ENCODE measurements around the gene CEP162. TPM values are rescaled to one million over a fixed set of nuclear protein-coding genes. Genes with fewer than 3 reads are reported as not detected.

CEP162 gene, protein sequence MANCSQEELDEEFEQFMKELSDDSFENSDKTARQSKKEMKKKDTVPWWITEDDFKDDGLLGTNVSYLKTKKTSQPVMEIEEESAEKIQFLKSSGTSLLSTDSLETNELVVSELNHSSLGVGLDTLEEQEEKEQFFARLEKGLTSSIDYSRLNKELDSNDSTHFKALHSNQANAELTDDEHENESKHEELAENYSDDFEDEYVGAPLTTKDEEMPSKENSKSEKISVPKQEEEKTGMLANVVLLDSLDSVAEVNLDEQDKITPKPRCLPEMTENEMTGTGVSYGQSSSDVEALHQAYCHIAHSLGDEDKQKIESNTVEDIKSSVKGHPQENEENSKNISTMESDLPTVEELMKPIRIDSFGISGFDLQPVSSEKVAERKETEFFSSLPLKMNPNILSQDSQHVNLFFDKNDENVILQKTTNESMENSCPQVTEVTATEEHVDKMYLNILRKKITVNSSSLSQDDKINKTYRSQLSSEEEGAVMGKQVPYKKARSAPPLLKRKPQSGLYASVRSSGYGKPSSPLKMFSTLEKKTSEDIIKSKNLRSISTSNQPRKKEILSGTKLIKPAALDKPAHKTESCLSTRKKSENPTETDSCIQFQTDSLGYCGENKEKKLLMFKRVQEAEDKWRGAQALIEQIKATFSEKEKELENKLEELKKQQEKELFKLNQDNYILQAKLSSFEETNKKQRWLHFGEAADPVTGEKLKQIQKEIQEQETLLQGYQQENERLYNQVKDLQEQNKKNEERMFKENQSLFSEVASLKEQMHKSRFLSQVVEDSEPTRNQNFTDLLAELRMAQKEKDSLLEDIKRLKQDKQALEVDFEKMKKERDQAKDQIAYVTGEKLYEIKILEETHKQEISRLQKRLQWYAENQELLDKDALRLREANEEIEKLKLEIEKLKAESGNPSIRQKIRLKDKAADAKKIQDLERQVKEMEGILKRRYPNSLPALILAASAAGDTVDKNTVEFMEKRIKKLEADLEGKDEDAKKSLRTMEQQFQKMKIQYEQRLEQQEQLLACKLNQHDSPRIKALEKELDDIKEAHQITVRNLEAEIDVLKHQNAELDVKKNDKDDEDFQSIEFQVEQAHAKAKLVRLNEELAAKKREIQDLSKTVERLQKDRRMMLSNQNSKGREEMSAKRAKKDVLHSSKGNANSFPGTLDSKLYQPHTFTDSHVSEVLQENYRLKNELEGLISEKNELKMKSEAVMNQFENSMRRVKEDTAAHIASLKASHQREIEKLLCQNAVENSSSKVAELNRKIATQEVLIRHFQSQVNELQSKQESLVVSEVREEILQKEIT (N-terminal part only)
- total RNA-seq = 10 to 100 TPM; 11.2 to 14.6 (median 12.0) TPM
- 22.2 TPM for total RNA-seq (2013)

GRCh38 chr6:84227434-84228197, at the start of gene CEP162:
CEP162 (minus strand) TSS chr6:84227643; CDS start chr6:84226393, 1,250 bp downstream.
- Histone ChIP-seq H3K27ac (ENCODE audit: low read length) (peak within 1 kb of the TSS; percentile 45), H3K4me3 (ENCODE audit: low read length) (peak within 1 kb of the TSS; percentile 86), H3K36me3 (ENCODE audit: control insufficient read depth, insufficient read depth, low read length) (no peaks in the 10 kb centered on the region), H3K4me1 (ENCODE audit: control insufficient read depth, insufficient read depth, low read length) (peaks cover 8% of the 10 kb centered on the region), H3K27me3 (ENCODE audit: control insufficient read depth, insufficient read depth, low read length) (peaks cover 14% of the 10 kb centered on the region), H3K9me3 (ENCODE audit: control insufficient read depth, insufficient read depth, low read length) (no peaks in the 10 kb centered on the region)
- peak within 1 kb of the TSS; percentile 100 for H3K4me3 Mint-ChIP-seq
- H3K36me3 Mint-ChIP-seq = no peaks in the 10 kb centered on the region
- no peaks in the 10 kb centered on the region for H3K9me3 Mint-ChIP-seq
- H3K27me3 Mint-ChIP-seq (ENCODE audit: low read depth in 2 of 2) = peaks cover 2 to 10% of the 10 kb centered on the region in 2 donors
- peak; percentile 90 to 93 for DNase-seq
- peak within 1 kb of the TSS; percentile 82 to 91 for H3K27ac Mint-ChIP-seq
- 0% methylated on average over 40 of the region's 40 CpGs for WGBS (ENCODE audit: insufficient coverage)
- peaks cover 21 to 22% of the 10 kb centered on the region in 2 donors for H3K4me1 Mint-ChIP-seq
- intact Hi-C loops (cut with micrococcal nuclease) = loop anchor here (5.0 kb wide), 2 partner anchors 370 to 1160 kb away; partner anchors contain the start of genes CYB5R4, DOP1A and UBE3D
- TF ChIP-seq CTCF (IDR thresholded peaks at IDR 0.05) = peak; percentile 88
- ATAC-seq = peak; percentile 92 to 94 (median 93)

GRCh38 chr6:84274856-84275255, 47.4 kb upstream of the CEP162 start:
- 97% methylated on average over 2 of the region's 2 CpGs for WGBS (ENCODE audit: insufficient coverage)
- no peaks in the 10 kb centered on the region for H3K4me1 Mint-ChIP-seq
- no peak for TF ChIP-seq CTCF (IDR thresholded peaks at IDR 0.05)
- ATAC-seq (no peak), DNase-seq (no peak)
- no peak overlapping the region for H3K27ac Mint-ChIP-seq
- H3K4me1 ChIP-seq (ENCODE audit: control insufficient read depth, insufficient read depth, low read length) = no peaks in the 10 kb centered on the region
- no peaks in the 10 kb centered on the region for H3K36me3 Mint-ChIP-seq
- no peaks in the 10 kb centered on the region for H3K27me3 ChIP-seq (ENCODE audit: control insufficient read depth, insufficient read depth, low read length)
- no peak overlapping the region for H3K4me3 ChIP-seq (ENCODE audit: low read length)
- no peak overlapping the region for H3K27ac ChIP-seq (ENCODE audit: low read length)
- H3K36me3 ChIP-seq (ENCODE audit: control insufficient read depth, insufficient read depth, low read length) = no peaks in the 10 kb centered on the region
- intact Hi-C loops (cut with micrococcal nuclease) = no loop called here
- no peaks in the 10 kb centered on the region for H3K27me3 Mint-ChIP-seq (ENCODE audit: low read depth in 2 of 2)
- H3K9me3 ChIP-seq (ENCODE audit: control insufficient read depth, insufficient read depth, low read length) = no peaks in the 10 kb centered on the region
- H3K4me3 Mint-ChIP-seq = no peak overlapping the region
- no peaks in the 10 kb centered on the region for H3K9me3 Mint-ChIP-seq

- H3K27ac Mint-ChIP-seq = no peak overlapping the region
- DNase-seq (no peak), ATAC-seq (no peak)
- H3K4me3 Mint-ChIP-seq = no peak overlapping the region
- no peaks in the 10 kb centered on the region for H3K4me1 Mint-ChIP-seq
- Histone ChIP-seq H3K27ac (ENCODE audit: low read length) (no peak overlapping the region), H3K4me3 (ENCODE audit: low read length) (no peak overlapping the region), H3K4me1 (ENCODE audit: control insufficient read depth, insufficient read depth, low read length) (no peaks in the 10 kb centered on the region), H3K27me3 (ENCODE audit: control insufficient read depth, insufficient read depth, low read length) (no peaks in the 10 kb centered on the region), H3K9me3 (ENCODE audit: control insufficient read depth, insufficient read depth, low read length) (no peaks in the 10 kb centered on the region), H3K36me3 (ENCODE audit: control insufficient read depth, insufficient read depth, low read length) (no peaks in the 10 kb centered on the region)
- 100% methylated on average over 1 of the region's 3 CpGs for WGBS (ENCODE audit: insufficient coverage)
- H3K36me3 Mint-ChIP-seq = no peaks in the 10 kb centered on the region
- H3K9me3 Mint-ChIP-seq = no peaks in the 10 kb centered on the region
- intact Hi-C loops (cut with micrococcal nuclease) = no loop called here
- peaks cover 0 to 2% of the 10 kb centered on the region in 2 donors for H3K27me3 Mint-ChIP-seq (ENCODE audit: low read depth in 2 of 2)
- no peak for TF ChIP-seq CTCF (IDR thresholded peaks at IDR 0.05)
Measured at GRCh38 chr6:84273048-84273809, 45.8 kb upstream of the CEP162 start.

Measured in natural killer cell (primary cell).